Sciatic nerve (tissue), 2 donors: ENCODE data around the gene IL23R. TPM values are rescaled to one million over a fixed set of nuclear protein-coding genes. Genes with fewer than 3 reads are reported as not detected.
A peak's percentile ranks its signal among the peaks of the same experiment; 100 is the strongest.
"Not testable (repeated sequence)": the region's sequence is repeated elsewhere in the genome, so short reads cannot be mapped to it uniquely, and the experiment has no call there.

Source experiments
- ATAC-seq: fragments of 200-7000 bp; cut with Tn5 transposase; one replicate; pipeline ENCODE4 v1.9.1; 2020; ENCODE audit warnings: mild to moderate bottlenecking, moderate library complexity
- DNase-seq: peaks from one replicate; pipeline ENCODE4 v3.0.0-alpha.2; 2020; ENCODE audit warnings: low spot score
- intact Hi-C: fragments of 100-400 bp; cut with DNase I; formaldehyde crosslinking; loops from one replicate; pipeline ENCODE4 v1.14.2; 2022
- total RNA-seq: library from RNA; stranded (reverse); fragmentation: NEBNext Ultra II Directional; extraction: Animal tissue kit (Norgen Biotek cat#: 25700); gene quantifications from one replicate; pipeline ENCODE4 v1.2.1, GENCODE V29; 2021
- donor health status: DM: no; HTN: no; CAD: no.
- donor health status: DM: no; HTN: no; CAD: no.

The IL23R gene
- total RNA-seq, 1 donor from 2014 or later = not detected

- intact Hi-C loops = no loop called here
- no peak for ATAC-seq
- DNase-seq = no peak
Observed at GRCh38 chr1:67146539-67146938, 19.7 kb upstream of the IL23R start.

- DNase-seq, ATAC-seq, intact Hi-C loops: not testable (repeated sequence)
Observed at GRCh38 chr1:67147973-67148372, 18.3 kb upstream of the IL23R start.

GRCh38 chr1:67148516-67149178 lies 17.6 kb upstream of the IL23R start:
- intact Hi-C loops = no loop called here
- peak; percentile 26 for ATAC-seq
- DNase-seq = no peak

- intact Hi-C loops = no loop called here
- ATAC-seq (peak; percentile 96), DNase-seq (peak; percentile 68)
Observed at GRCh38 chr1:67149179-67149770, 17.0 kb upstream of the IL23R start.

- intact Hi-C loops = no loop called here
- DNase-seq (no peak), ATAC-seq (no peak)
Observed at GRCh38 chr1:67150931-67151330, 15.3 kb upstream of the IL23R start.

- ATAC-seq = no peak
- DNase-seq = no peak
- intact Hi-C loops = no loop called here
Observed at GRCh38 chr1:67158401-67158800, 7.9 kb upstream of the IL23R start.

- DNase-seq (no peak), ATAC-seq (no peak)
- intact Hi-C loops = no loop called here
Observed at GRCh38 chr1:67159233-67159632, 7.0 kb upstream of the IL23R start.

- ATAC-seq = no peak
- DNase-seq = no peak
- intact Hi-C loops = no loop called here
Observed at GRCh38 chr1:67162954-67163353, 3.3 kb upstream of the IL23R start.

- no peak for ATAC-seq
- intact Hi-C loops = no loop called here
- no peak for DNase-seq
Observed at GRCh38 chr1:67165468-67166041, 699 bp upstream of the IL23R start.

GRCh38 chr1:67169496-67169895 lies 3.2 kb downstream of the IL23R start:
- DNase-seq = no peak
- intact Hi-C loops = no loop called here
- no peak for ATAC-seq

GRCh38 chr1:67169932-67170331 lies 3.7 kb downstream of the IL23R start:
- ATAC-seq = no peak
- intact Hi-C loops = no loop called here

GRCh38 chr1:67170751-67171573 lies 4.7 kb downstream of the IL23R start:
- intact Hi-C loops = no loop called here
- DNase-seq (no peak), ATAC-seq (no peak)

More at GRCh38 chr1:67169932-67170331, 3.7 kb downstream of the IL23R start:
- no peak for DNase-seq

GRCh38 chr1:67171574-67171955 lies 5.3 kb downstream of the IL23R start:
- ATAC-seq (no peak), DNase-seq (no peak)
- intact Hi-C loops = no loop called here

- intact Hi-C loops = no loop called here
- ATAC-seq = no peak
- DNase-seq = no peak
Observed at GRCh38 chr1:67171978-67172377, 5.7 kb downstream of the IL23R start.

GRCh38 chr1:67173988-67174387 lies 7.7 kb downstream of the IL23R start:
- no peak for ATAC-seq
- DNase-seq = no peak
- intact Hi-C loops = no loop called here

- DNase-seq = no peak
- intact Hi-C loops = no loop called here
- ATAC-seq = no peak
Observed at GRCh38 chr1:67174716-67175284, 8.5 kb downstream of the IL23R start.

GRCh38 chr1:67175530-67176087 lies 9.4 kb downstream of the IL23R start:
- intact Hi-C loops = no loop called here
- ATAC-seq (no peak), DNase-seq (no peak)

- intact Hi-C loops = no loop called here
- DNase-seq (no peak), ATAC-seq (no peak)
Observed at GRCh38 chr1:67184838-67185421, 18.7 kb downstream of the IL23R start.

GRCh38 chr1:67188137-67188536 lies 21.9 kb downstream of the IL23R start:
- DNase-seq (no peak), ATAC-seq (no peak)
- intact Hi-C loops = no loop called here
